Measurements from ENCODE around the gene VPS33A. TPM values are rescaled to one million over a fixed set of nuclear protein-coding genes. Genes with fewer than 3 reads are reported as not detected.

VPS33A gene
- total and polyA plus RNA-seq, 2 of the 13 experiments (the other 11 are each of a cell fraction or from before 2014, with no cell fraction given): 11.0 to 43.6 TPM

- TF ChIP-seq CSRNP1 (CRISPR knock-in tag; IDR thresholded peaks at IDR 0.05) (peak; percentile 81; the same call in 1 of the 2 replicates), CBX5 (CRISPR knock-in tag; IDR thresholded peaks at IDR 0.05; ENCODE audit: borderline replicate concordance) (no peak; the same call in 1 of the 2 replicates), SRSF4 (IDR thresholded peaks at IDR 0.05; ENCODE audit: low read depth, low read length, poor library complexity, severe bottlenecking) (no peak), GATAD1 (CRISPR knock-in tag; IDR thresholded peaks at IDR 0.05) (no peak), TARDBP (CRISPR knock-in tag; IDR thresholded peaks at IDR 0.05) (no peak), TEAD3 (CRISPR knock-in tag; optimal IDR thresholded peaks at IDR 0.05; ENCODE audit: borderline replicate concordance) (peak; percentile 50), ZNF333 (CRISPR knock-in tag; IDR thresholded peaks at IDR 0.05; ENCODE audit: borderline replicate concordance) (no peak), ELF4 (CRISPR knock-in tag; IDR thresholded peaks at IDR 0.05; ENCODE audit: borderline replicate concordance) (peak; percentile 53; the same call in 1 of the 2 replicates), MAFK (conservative IDR thresholded peaks at IDR 0.05 in 1 of 2, IDR thresholded peaks at IDR 0.05 in 1 of 2; ENCODE audit: low read length in 2 of 2) (no peak), GZF1 (CRISPR knock-in tag; IDR thresholded peaks at IDR 0.05) (no peak; the same call in 1 of the 2 replicates), ZNF530 (CRISPR knock-in tag; IDR thresholded peaks at IDR 0.05; ENCODE audit: low read depth) (peak; percentile 94), ZMAT3 (CRISPR knock-in tag; conservative IDR thresholded peaks at IDR 0.05) (peak; percentile 98), HOXD1 (CRISPR knock-in tag; IDR thresholded peaks at IDR 0.05) (peak; percentile 90), BATF2 (CRISPR knock-in tag; IDR thresholded peaks at IDR 0.05) (peak; percentile 96), ZNF629 (CRISPR knock-in tag; conservative IDR thresholded peaks at IDR 0.05) (peak; percentile 40; the same call in 1 of the 2 replicates), GABPB1 (CRISPR knock-in tag; IDR thresholded peaks at IDR 0.05) (no peak), ARNT (IDR thresholded peaks at IDR 0.05) (no peak), ZKSCAN5 (CRISPR knock-in tag; IDR thresholded peaks at IDR 0.05) (no peak), FOXA1 (IDR thresholded peaks at IDR 0.05) (no peak), FOXA1 (CRISPR knock-in tag; IDR thresholded peaks at IDR 0.05) (peak; percentile 11; the same call in 1 of the 2 replicates), POLR2G (IDR thresholded peaks at IDR 0.05; ENCODE audit: low read depth, low read length) (no peak), ZBTB7A (CRISPR knock-in tag; IDR thresholded peaks at IDR 0.05) (peak; percentile 79; the same call in 1 of the 2 replicates), FOXP1 (IDR thresholded peaks at IDR 0.05) (no peak), FOXP1 (CRISPR knock-in tag; IDR thresholded peaks at IDR 0.05) (no peak), EHMT2 (IDR thresholded peaks at IDR 0.05; ENCODE audit: borderline replicate concordance, low read depth, low read length) (no peak), IRF9 (CRISPR knock-in tag; IDR thresholded peaks at IDR 0.05; ENCODE audit: borderline replicate concordance) (peak; percentile 69; the same call in 1 of the 2 replicates), MTA3 (CRISPR knock-in tag; IDR thresholded peaks at IDR 0.05) (no peak), ZSCAN31 (CRISPR knock-in tag; IDR thresholded peaks at IDR 0.05; ENCODE audit: low read depth) (peak; percentile 79), POGZ (CRISPR knock-in tag; IDR thresholded peaks at IDR 0.05) (no peak), HES4 (CRISPR knock-in tag; IDR thresholded peaks at IDR 0.05; ENCODE audit: borderline replicate concordance) (peak; percentile 98), NR3C1 (CRISPR knock-in tag; IDR thresholded peaks at IDR 0.05) (no peak)
These were observed 39.7 kb downstream of the VPS33A start (continued) for GRCh38 chr12:122226366-122227125.

Measured in HepG2 (cell line).